ENCODE data around the gene EDC4.

Gene EDC4

DNA sequence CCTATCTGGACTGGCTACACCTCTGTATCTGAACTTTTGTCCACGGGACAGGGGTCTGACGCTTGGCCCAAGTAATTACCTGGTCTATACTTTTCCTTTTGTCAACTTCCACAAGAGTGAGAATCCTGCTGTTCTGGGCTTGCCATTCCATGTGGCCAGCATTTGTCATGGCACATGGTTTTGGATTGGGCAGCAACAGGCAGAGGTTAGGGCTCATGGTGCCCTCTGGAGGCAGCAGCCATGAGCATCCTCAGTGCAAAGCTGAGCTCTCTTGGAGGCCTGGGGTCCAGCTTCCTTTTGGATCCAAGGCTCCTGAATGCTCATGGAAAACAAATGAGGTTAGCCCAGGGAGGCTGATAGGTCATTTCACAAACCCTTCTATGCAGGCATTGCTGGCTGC, 7.5 kb upstream of the EDC4 start:
- TF ChIP-seq, protein P1, sequence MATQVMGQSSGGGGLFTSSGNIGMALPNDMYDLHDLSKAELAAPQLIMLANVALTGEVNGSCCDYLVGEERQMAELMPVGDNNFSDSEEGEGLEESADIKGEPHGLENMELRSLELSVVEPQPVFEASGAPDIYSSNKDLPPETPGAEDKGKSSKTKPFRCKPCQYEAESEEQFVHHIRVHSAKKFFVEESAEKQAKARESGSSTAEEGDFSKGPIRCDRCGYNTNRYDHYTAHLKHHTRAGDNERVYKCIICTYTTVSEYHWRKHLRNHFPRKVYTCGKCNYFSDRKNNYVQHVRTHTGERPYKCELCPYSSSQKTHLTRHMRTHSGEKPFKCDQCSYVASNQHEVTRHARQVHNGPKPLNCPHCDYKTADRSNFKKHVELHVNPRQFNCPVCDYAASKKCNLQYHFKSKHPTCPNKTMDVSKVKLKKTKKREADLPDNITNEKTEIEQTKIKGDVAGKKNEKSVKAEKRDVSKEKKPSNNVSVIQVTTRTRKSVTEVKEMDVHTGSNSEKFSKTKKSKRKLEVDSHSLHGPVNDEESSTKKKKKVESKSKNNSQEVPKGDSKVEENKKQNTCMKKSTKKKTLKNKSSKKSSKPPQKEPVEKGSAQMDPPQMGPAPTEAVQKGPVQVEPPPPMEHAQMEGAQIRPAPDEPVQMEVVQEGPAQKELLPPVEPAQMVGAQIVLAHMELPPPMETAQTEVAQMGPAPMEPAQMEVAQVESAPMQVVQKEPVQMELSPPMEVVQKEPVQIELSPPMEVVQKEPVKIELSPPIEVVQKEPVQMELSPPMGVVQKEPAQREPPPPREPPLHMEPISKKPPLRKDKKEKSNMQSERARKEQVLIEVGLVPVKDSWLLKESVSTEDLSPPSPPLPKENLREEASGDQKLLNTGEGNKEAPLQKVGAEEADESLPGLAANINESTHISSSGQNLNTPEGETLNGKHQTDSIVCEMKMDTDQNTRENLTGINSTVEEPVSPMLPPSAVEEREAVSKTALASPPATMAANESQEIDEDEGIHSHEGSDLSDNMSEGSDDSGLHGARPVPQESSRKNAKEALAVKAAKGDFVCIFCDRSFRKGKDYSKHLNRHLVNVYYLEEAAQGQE (IDR thresholded peaks at IDR 0.05; ENCODE audit: insufficient read depth in 1 of 2, low read depth in 2 of 2, low read length in 2 of 2) = no peak
- TF ChIP-seq TAF1 (IDR thresholded peaks at IDR 0.05; ENCODE audit: borderline replicate concordance, insufficient read depth, low read length) (no peak), POLR2AphosphoS5 (IDR thresholded peaks at IDR 0.05; ENCODE audit: low read depth, low read length) (no peak), FOXP2 (optimal IDR thresholded peaks at IDR 0.05; ENCODE audit: borderline replicate concordance, extremely low read depth, extremely low read length, insufficient read depth) (no peak), SIN3A (IDR thresholded peaks at IDR 0.05; ENCODE audit: borderline replicate concordance, insufficient read depth, low read length) (no peak)

GRCh38 chr16:67868290-67868689, 4.6 kb upstream of the EDC4 start:
- TF ChIP-seq POLR2AphosphoS5 (IDR thresholded peaks at IDR 0.05; ENCODE audit: low read depth, low read length) = no peak

DNA sequence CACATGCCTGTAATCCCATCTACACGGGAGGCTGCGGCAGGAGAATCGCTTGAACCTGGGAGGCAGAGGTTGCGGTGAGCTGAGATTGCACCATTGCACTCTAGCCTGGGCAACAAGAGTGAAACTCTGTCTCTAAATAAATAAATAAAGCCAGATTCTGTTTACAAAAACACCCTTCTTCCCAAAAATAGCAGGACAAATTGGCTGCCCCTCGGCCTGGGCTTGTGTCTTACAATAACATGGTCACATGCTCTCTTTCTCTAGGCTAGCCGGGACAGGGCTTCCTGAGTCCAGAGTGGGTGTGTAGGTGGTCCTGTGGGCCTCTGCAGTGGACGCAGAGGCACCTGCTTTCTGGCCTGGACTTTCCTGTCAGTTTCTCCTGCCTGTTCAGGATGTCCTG, 3.2 kb upstream of the EDC4 start:
- TF ChIP-seq POLR2AphosphoS5 (IDR thresholded peaks at IDR 0.05; ENCODE audit: low read depth, low read length) (no peak), SIN3A (IDR thresholded peaks at IDR 0.05; ENCODE audit: borderline replicate concordance, insufficient read depth, low read length) (no peak), FOXP2 (optimal IDR thresholded peaks at IDR 0.05; ENCODE audit: borderline replicate concordance, extremely low read depth, extremely low read length, insufficient read depth) (no peak), TAF1 (IDR thresholded peaks at IDR 0.05; ENCODE audit: borderline replicate concordance, insufficient read depth, low read length) (no peak)
- TF ChIP-seq, protein P1 (IDR thresholded peaks at IDR 0.05; ENCODE audit: insufficient read depth in 1 of 2, low read depth in 2 of 2, low read length in 2 of 2) = no peak

- TF ChIP-seq, protein P1 (IDR thresholded peaks at IDR 0.05; ENCODE audit: insufficient read depth in 1 of 2, low read depth in 2 of 2, low read length in 2 of 2) = no peak
- TF ChIP-seq POLR2AphosphoS5 (IDR thresholded peaks at IDR 0.05; ENCODE audit: low read depth, low read length) (no peak), TAF1 (IDR thresholded peaks at IDR 0.05; ENCODE audit: borderline replicate concordance, insufficient read depth, low read length) (no peak), SIN3A (IDR thresholded peaks at IDR 0.05; ENCODE audit: borderline replicate concordance, insufficient read depth, low read length) (no peak), FOXP2 (optimal IDR thresholded peaks at IDR 0.05; ENCODE audit: borderline replicate concordance, extremely low read depth, extremely low read length, insufficient read depth) (no peak)
Observed at GRCh38 chr16:67871256-67871655, 1.6 kb upstream of the EDC4 start.

DNA sequence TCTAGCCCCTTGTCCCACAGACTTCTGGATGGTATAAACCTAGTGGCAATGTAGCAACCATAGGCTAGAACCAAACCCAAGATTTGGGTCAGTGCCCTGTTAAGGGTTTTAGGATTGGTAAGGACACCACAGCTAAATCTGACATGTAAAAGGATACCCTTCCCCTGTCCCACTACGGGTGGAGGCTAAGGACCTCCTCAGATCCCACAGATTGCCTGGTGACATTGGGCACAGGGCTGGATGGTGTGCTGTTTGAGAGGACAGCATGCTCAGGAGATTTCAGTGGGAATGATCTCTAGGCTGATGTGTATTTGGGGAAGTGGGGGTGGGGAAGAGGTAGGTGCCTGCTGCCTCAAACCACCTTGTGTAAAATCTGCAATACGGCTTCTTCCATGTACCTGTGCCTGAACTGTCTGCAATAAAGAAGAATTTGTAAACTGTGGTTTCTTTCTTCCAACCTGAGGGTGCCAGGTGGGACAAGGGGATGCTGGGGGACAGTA, 671 bp upstream of the EDC4 start:
- TF ChIP-seq TAF1 (IDR thresholded peaks at IDR 0.05; ENCODE audit: borderline replicate concordance, insufficient read depth, low read length) = no peak
- TF ChIP-seq SIN3A (IDR thresholded peaks at IDR 0.05; ENCODE audit: borderline replicate concordance, insufficient read depth, low read length) = no peak
- no peak for TF ChIP-seq FOXP2 (optimal IDR thresholded peaks at IDR 0.05; ENCODE audit: borderline replicate concordance, extremely low read depth, extremely low read length, insufficient read depth)
- TF ChIP-seq, protein P1 (IDR thresholded peaks at IDR 0.05; ENCODE audit: insufficient read depth in 1 of 2, low read depth in 2 of 2, low read length in 2 of 2) = no peak
- TF ChIP-seq POLR2AphosphoS5 (IDR thresholded peaks at IDR 0.05; ENCODE audit: low read depth, low read length) = no peak
